GM10847 (cell line): ENCODE results near the gene MAMDC4.

ENCODE experiments used
- POLR2A ChIP-seq: IDR thresholded peaks from 2 replicates; pipeline ENCODE4 v1.6.1; 2011; ENCODE audit not compliant: insufficient read length; ENCODE audit errors: extremely low read depth

Gene MAMDC4

DNA sequence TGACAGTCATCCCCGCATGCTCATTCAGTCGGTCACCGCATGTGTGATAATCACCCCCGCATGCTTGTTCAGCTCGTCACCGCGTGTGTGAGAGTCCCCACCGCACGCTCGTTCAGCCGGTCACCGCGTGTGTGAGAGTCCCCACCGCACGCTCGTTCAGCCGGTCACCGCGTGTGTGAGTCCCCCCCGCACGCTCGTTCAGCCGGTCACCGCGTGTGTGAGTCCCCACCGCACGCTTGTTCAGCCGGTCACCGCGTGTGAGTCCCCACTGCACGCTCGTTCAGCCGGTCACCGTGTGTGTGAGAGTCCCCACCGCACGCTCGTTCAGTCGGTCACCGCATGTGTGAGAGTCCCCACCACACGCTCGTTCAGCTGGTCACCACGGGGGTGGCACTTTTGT is 37.7 kb downstream of the MAMDC4 start:
- TF ChIP-seq POLR2A = no peak

DNA sequence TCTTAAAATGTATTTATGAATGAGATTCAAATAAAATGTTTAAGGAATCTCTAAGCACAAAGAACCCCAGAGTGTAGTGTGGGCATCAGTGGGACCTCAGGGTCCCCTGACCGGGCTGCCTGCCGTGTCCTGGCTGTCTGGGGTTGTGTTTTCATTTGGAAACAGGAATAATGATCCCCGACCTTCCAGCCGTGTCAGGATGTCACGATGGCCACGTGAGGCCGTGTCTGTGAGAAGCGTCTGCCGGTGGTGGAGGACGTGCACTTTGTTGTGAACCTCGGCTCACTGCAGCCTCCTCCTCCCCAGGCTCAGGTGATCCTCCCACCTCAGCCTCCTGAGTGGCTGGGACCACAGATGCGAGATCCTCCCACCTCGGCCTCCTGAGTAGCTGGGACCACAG is 38.5 kb downstream of the MAMDC4 start:
- TF ChIP-seq POLR2A = no peak

DNA sequence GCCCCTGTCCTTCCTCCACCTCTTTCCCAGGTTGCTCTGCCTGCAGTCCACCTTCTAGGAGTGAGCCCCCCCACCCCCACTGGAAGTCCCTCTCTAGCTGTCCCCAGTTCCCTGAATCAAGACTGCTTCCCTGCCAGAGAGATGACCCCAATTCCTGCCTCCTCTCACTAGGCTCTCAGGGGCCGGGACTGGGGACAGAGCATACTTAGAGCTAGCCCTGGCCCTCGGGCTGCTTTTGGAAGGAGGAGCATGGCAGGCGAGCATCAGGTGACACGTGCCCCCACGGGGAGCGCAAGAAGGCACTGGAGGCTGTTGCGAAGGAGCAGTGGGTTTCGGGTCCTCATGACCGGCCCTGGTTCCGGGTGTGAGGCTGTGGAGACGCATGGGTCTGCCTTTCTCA is 43.9 kb downstream of the MAMDC4 start:
- TF ChIP-seq POLR2A = no peak

DNA sequence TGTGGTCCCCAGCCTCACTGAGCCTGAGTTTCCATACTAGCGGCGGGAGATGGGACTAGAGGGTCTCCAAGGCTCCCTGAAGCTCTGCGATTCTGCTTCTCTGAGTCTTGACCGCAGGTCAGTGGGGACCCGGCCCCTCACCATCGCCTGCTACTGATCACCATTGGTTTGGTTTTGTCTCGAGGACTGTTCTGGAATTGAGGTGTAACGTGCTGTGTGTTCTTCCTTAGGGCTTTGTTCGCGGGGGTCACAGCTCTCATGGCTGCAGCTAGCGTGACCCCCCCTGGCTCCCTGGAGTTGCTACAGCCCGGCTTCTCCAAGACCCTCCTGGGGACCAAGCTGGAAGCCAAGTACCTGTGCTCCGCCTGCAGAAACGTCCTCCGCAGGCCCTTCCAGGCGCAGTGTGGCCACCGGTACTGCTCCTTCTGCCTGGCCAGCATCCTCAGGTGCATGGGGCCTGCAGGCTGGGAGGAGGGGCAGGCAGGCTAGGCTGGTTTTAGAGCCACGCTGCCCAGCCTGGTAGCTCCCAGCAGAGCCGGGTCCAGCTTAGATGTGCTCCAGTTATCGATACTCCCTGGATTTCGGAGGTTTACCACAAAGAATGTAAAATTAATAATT is 46.4 kb downstream of the MAMDC4 start:
- TF ChIP-seq POLR2A = no peak

DNA sequence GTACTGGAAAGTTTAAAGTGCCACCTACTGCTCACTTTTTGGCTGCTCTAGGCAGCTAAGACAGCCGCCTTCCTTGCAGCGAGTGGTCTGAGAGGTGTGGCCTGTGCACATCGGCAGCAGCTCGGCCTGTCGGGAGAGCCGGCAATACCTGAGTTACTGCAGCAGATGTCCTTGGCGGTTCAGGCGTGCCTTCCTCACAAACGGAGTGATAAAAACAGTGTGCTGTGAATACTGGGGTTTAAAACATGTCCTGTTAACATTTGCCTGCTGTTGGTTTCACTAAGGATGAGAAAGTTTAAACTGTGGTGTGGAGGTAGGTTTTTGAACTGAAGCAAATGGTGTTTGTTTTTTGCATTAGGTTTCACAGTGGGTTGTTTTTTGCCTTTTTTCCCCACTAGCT is 47.0 kb downstream of the MAMDC4 start:
- TF ChIP-seq POLR2A = no peak

DNA sequence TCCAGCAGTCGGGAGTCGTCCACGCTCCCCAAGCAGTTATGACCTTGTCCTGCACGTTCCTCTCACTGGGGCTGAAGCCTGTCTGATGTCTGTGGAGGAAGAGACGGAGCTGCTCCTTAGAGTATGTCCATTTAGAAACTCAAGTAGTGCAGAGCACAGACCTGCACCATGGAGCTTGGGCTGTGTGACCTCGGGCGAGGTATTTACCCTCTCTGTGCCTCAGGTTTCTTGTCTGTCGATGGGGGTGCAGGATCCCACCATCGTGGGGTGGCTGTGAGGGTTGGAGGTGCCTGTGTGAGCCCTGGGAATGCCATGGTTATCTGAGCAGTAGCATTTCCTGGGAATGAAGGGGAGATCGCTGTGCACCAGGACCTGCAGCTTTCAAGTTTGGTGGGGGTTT is 48.4 kb downstream of the MAMDC4 start:
- TF ChIP-seq POLR2A = no peak

DNA sequence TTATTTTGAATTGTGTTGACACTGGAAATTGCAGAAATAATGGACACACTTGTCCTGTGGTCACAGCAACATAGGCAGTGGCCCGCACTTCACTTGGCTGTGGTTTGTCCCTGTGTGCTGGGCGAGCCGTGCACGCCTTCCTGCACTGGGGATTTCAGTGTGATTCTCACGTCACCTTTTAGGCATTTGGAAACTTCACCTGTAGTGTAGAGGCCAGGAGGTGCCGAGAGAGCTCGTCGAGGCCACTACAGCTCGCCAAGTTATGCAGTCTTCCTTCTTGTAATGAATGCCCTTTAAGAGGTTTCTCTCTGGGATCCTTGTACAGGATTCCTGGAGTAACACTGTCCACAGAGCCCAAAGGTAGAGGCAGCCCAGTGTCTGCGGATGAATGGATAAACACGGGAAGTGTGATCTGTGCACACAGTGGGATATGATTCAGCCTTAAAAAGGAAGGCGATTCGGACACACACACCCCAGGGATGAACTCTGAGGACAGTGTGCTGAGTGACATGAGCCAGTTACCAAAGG is 48.9 kb downstream of the MAMDC4 start:
- TF ChIP-seq POLR2A = no peak

DNA sequence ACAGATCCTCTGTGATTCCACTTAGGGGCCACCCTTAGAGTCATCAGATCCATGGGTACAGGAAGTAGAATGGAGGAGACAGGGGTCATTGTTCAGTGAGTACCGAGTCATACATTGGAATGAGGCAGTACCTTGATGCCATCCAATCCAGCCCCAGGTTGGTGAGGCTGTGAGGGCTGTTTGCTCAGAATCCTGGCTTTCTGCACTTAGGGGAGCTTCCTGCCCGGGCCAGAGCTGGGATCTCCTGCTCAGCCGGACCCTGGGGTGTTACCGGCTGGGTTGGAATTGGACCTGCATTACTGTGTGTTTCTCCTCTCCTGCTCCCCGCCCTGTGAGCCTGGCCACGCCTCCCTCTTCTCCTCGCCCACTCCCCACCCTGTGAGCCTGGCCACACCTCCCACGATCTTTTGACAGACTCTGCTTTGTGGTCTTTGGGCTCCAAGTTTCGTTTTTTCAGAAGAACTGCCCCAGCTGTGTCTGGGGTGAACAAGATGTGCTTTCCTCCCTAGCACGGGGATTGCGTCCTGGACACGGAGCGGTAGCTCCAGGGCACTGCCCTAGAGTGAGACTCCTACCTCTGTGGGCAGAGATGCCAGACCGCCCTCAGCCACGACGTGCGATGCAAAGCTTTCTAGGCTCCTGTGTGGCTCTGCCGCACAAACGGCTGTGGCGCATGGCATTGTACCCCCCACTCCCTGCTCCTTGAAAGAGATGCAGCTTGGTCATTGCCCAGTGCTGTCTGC is 49.5 kb downstream of the MAMDC4 start:
- TF ChIP-seq POLR2A = peak; percentile 44

DNA sequence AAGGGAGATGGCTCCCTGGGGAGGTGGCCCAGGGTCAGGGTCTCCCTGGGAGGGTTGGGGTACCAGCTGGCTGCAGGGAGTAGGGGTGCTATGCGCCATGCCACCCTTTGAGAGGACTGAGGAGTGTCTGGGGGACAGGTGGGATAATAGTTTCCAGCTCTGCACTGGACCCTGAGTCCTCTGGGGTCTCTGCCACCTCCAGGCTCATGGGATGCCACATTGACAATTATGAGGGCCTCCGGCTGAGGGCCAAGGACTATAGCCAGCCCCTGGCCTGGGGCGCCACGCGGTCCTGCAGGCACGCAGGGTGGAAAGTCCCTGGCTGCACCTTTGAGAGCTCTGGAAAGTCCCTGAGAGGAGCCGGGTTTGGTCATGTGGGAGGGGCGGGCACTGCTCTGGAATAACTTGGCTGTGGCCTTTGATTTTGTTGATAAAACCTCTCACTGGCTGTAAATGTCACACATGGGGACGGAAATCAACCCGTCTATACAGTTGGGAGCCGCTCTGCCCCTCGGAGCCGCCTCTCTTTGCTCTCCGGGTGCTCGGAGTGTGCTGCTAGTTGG is 50.2 kb downstream of the MAMDC4 start:
- peak; percentile 19 for TF ChIP-seq POLR2A

DNA sequence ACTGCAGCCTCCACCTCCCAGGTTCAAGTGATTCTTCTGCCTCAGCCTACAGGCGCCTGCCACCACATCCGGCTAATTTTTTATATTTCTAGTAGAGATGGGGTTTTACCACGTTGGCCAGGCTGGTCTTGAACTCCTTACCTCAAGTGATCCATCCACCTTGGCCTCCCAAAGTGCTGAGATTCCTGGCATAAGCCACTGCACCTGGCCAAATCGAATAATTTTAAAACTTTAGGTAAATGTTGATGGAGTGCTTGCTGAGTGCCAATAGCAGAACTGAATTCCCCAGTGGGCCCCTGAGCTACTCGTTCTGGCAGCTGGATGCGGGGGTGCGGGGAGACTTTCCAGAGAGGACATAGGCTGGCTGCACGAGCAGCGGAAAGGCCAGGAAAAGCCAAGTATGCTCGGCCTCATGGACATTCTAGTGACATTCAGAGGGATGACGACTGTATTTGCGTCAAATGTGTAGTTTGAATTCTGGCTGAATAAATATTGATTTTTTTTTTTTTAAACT is 51.0 kb downstream of the MAMDC4 start:
- TF ChIP-seq POLR2A = no peak

DNA sequence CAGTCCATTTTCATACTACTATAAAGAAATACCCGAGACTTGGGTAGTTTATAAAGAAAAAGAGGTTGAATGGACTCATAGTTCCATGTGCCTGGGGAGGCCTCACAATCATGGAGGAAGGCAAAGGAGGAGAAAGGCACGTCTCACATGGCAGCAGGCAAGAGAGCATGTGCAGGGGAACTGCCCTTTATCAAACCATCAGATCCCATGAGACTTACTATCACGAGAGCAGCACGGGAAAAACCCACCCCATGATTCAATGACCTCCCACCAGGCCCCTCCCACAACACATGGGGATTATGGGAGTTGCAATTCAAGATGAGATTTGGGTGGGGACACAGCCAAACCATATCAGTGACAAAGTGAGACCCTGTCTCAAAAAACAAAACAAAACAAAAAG is 54.1 kb downstream of the MAMDC4 start:
- TF ChIP-seq POLR2A = no peak

DNA sequence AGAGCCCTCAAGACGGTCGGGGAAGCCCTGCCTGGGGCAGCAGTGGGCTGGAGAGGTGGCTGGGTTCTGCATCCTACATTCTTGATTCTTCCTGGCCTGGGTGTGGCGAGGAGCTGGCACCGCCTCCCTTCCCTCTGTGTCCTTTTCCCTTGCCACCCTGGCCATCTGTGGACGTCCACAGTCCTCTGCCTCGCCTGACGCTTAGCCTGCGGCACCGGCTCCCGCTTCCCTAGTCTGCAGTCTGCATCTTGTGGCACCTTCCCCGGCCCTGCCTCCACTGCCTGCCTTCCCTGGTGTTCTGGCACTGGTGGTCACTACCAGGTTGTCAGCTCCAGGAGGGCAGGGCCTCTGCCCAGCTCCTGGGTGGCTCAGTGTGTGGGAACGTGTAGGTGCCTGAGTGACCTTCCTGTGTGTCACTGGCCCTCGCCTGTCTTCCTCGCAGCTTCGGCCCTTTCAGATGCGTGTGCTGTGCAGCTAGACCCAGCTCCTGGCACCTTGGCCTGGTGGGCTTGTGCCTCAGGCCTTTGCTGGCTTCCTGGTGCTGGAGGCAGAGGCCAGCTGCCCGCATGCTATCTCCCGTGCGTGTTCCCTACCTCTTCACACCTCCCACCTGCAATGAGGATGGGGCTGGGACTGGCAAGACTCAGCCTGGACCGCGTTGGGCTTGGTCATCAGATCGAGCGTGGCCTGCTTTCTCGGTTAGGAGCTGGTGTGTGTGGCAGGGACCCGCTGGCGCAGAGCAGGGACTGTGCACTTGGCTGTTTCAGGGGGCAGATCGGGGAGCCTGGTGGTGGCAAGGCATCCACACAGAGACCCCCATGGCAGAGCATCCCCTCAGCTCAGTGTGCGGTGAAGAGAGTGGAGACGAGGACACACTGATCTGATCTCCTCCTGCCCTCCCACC is 55.1 kb downstream of the MAMDC4 start:
- no peak for TF ChIP-seq POLR2A
